ENCODE measurements around the gene TMEM255B.

TMEM255B gene

GRCh38 chr13:113768018-113768905, 9.2 kb downstream of the TMEM255B start:
- no peak for DNase-seq (ENCODE audit: low read depth)

GRCh38 chr13:113769106-113769505, 10.1 kb downstream of the TMEM255B start:
- no peak for DNase-seq (ENCODE audit: low read depth)

- DNase-seq (ENCODE audit: low read depth): no peak
Observed at GRCh38 chr13:113769881-113770280, 10.9 kb downstream of the TMEM255B start.

GRCh38 chr13:113770441-113770840, 11.4 kb downstream of the TMEM255B start:
- no peak for DNase-seq (ENCODE audit: low read depth)

GRCh38 chr13:113770937-113771336, 11.9 kb downstream of the TMEM255B start:
- DNase-seq (ENCODE audit: low read depth): no peak

- DNase-seq (ENCODE audit: low read depth): no peak
Observed at GRCh38 chr13:113771709-113772331, 12.8 kb downstream of the TMEM255B start.

- DNase-seq (ENCODE audit: low read depth): no peak
Observed at GRCh38 chr13:113774177-113775107, 15.4 kb downstream of the TMEM255B start.

GRCh38 chr13:113775451-113776145, 16.6 kb downstream of the TMEM255B start:
- no peak for DNase-seq (ENCODE audit: low read depth)

- no peak for DNase-seq (ENCODE audit: low read depth)
Observed at GRCh38 chr13:113776231-113777125, 17.5 kb downstream of the TMEM255B start.

GRCh38 chr13:113777311-113778260, 18.6 kb downstream of the TMEM255B start:
- no peak for DNase-seq (ENCODE audit: low read depth)

GRCh38 chr13:113781571-113781970, 22.5 kb downstream of the TMEM255B start:
- no peak for DNase-seq (ENCODE audit: low read depth)

GRCh38 chr13:113782472-113782871, 23.4 kb downstream of the TMEM255B start:
- no peak for DNase-seq (ENCODE audit: low read depth)

GRCh38 chr13:113783200-113783881, 24.3 kb downstream of the TMEM255B start:
- DNase-seq (ENCODE audit: low read depth): no peak

GRCh38 chr13:113783966-113784644, 25.1 kb downstream of the TMEM255B start:
- DNase-seq (ENCODE audit: low read depth): no peak

GRCh38 chr13:113784645-113785024, 25.6 kb downstream of the TMEM255B start:
- DNase-seq (ENCODE audit: low read depth): no peak

GRCh38 chr13:113785051-113786010, 26.3 kb downstream of the TMEM255B start:
- no peak for DNase-seq (ENCODE audit: low read depth)

- DNase-seq (ENCODE audit: low read depth): no peak
Observed at GRCh38 chr13:113786262-113786841, 27.3 kb downstream of the TMEM255B start.

All from fibroblast of the conjunctiva (primary cell).